Measurements from ENCODE around the gene METTL9. TPM values are rescaled to one million over a fixed set of nuclear protein-coding genes. Genes with fewer than 3 reads are reported as not detected.

Gene METTL9
- total and polyA plus RNA-seq, 2 of the 13 experiments (the other 11 are each of a cell fraction or from before 2014, with no cell fraction given) = 123 to 204 TPM

GRCh38 chr16:21654881-21655280, 55.5 kb downstream of the METTL9 start:
- no peak overlapping the region for H3K27ac ChIP-seq (ENCODE audit: extremely low read length, insufficient read depth, low read length)
- FAIRE-seq (no peak), ATAC-seq (no peak), DNase-seq (ENCODE audit: low spot score) (no peak)
- CTCF ChIA-PET (ENCODE audit: low intra/inter-chr PET ratio, low total read pairs) = no interaction called here
- no peaks in the 10 kb centered on the region for H3K27me3 ChIP-seq (ENCODE audit: control insufficient read depth in 1 of 2, insufficient read depth in 2 of 2, low read length in 2 of 2)
- no peak for TF ChIP-seq AHR (CRISPR knock-in tag; IDR thresholded peaks at IDR 0.05)
- TF ChIP-seq, protein P1, sequence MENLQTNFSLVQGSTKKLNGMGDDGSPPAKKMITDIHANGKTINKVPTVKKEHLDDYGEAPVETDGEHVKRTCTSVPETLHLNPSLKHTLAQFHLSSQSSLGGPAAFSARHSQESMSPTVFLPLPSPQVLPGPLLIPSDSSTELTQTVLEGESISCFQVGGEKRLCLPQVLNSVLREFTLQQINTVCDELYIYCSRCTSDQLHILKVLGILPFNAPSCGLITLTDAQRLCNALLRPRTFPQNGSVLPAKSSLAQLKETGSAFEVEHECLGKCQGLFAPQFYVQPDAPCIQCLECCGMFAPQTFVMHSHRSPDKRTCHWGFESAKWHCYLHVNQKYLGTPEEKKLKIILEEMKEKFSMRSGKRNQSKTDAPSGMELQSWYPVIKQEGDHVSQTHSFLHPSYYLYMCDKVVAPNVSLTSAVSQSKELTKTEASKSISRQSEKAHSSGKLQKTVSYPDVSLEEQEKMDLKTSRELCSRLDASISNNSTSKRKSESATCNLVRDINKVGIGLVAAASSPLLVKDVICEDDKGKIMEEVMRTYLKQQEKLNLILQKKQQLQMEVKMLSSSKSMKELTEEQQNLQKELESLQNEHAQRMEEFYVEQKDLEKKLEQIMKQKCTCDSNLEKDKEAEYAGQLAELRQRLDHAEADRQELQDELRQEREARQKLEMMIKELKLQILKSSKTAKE (CRISPR knock-in tag; IDR thresholded peaks at IDR 0.05; ENCODE audit: borderline replicate concordance) = no peak
- peaks cover 9 to 29% of the 10 kb centered on the region in 2 experiments for H3K36me3 ChIP-seq (replicated peaks in 1 of 2; ENCODE audit: control insufficient read depth in 1 of 2, insufficient read depth in 2 of 2, low read length in 2 of 2)
- no peak overlapping the region for H3K9ac ChIP-seq (ENCODE audit: insufficient read depth, low read depth, low read length)
- BruUV-seq (replicated peaks) = no TSS peak
- in situ Hi-C loops (cut with HindIII; ENCODE audit: extremely low pct_ligation_motif_present, low pct_unique_long_range_greater_than_20kb) (loop anchor here (5.0 kb wide), 1 partner anchor 52 kb away; no protein-coding TSS in a partner anchor), intact Hi-C loops (cut with micrococcal nuclease; ENCODE audit: unreplicated experiment) (no loop called here)
- no peak overlapping the region for H2AFZ ChIP-seq (ENCODE audit: low read length)
- H3K4me2 ChIP-seq (ENCODE audit: low read depth, low read length) = no peak overlapping the region
- no peaks in the 10 kb centered on the region for H3K79me2 ChIP-seq (ENCODE audit: insufficient read depth, low read length)
- POLR2A ChIA-PET = no interaction called here
- 51% methylated on average over 2 of the region's 2 CpGs for WGBS (ENCODE audit: low lambda C conversion rate)
- no peaks in the 10 kb centered on the region for H4K20me1 ChIP-seq (ENCODE audit: insufficient read depth, low read length)
- no peak overlapping the region for H3K4me3 ChIP-seq (replicated peaks in 1 of 3; ENCODE audit: insufficient read depth in 1 of 3, low read depth in 2 of 3, low read length in 3 of 3)
- H3K9me3 ChIP-seq (ENCODE audit: low read length) = no peaks in the 10 kb centered on the region
- H3K4me1 ChIP-seq (ENCODE audit: insufficient read depth, low read length) = no peaks in the 10 kb centered on the region

DNA sequence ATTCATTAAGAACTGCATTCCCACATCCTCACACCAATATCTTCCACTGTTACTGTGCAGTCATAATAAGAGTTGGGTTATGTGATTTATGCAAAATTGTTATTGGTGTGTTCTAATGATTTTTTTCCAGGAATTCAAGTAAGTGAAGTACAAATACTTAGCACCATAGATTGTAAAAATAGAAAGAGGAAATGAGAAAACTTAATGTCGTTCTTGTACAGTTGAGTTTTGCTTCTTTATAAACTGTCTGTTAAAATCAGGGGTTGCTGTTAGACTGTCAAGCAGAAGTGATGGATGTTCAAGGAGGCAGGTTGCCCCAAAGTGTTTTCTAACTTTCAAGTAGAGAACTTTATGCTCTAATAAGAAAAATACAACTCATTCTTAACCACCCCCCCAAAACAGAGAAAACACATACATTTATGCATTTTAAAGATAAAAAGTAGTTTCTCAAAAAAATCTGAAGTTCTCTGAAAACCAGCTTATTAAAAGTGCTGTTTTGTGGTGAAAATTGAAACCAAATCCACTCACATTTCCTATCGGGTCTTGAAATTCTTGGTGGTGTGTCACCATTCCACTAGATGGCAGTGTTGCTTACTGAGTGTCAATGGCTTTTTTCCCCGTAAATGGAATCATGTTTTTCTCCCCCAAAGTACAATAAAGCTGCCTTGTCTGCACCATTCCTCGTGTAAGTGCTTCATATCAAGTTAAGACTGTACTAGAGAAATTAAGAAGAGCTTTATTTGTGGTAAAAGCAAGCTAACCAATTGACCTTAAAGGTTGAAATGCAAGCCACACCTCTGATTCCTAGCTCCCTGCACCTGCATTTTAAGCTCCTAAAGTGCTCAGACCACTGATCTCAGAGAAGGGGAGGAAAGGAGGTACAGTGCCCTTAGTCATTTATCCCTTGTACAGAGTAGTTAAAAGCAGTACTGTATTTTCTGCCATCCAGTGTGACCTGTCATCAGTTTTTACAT, 57.7 kb downstream of the METTL9 start:
- WGBS (ENCODE audit: low lambda C conversion rate) = 26% methylated on average over 4 of the region's 4 CpGs
- ChIA-PET POLR2A (no interaction called here), CTCF (ENCODE audit: low intra/inter-chr PET ratio, low total read pairs) (interaction anchor here (1.4 to 3.6 kb wide), 3 partner anchors 51 to 145 kb away, joined by 6 to 54 read pairs (median 6); no protein-coding TSS in a partner anchor)
- TF ChIP-seq CEBPG (CRISPR knock-in tag; IDR thresholded peaks at IDR 0.05) = peak; percentile 29; the same call in 1 of the 2 replicates
- no peak for TF ChIP-seq NR1H2 (CRISPR knock-in tag; IDR thresholded peaks at IDR 0.05; ENCODE audit: borderline replicate concordance, low read depth)
- TF ChIP-seq KLF16 (CRISPR knock-in tag; IDR thresholded peaks at IDR 0.05) = 0 out of 4 replicates have a peak, but pooled peaks of 1 of the 2 experiments have one; percentile 18
- no peak for TF ChIP-seq SMAD1 (CRISPR knock-in tag; IDR thresholded peaks at IDR 0.05; ENCODE audit: borderline replicate concordance, low read depth)
- TF ChIP-seq ZSCAN25 (CRISPR knock-in tag; IDR thresholded peaks at IDR 0.05) = no peak
- TF ChIP-seq, protein P2, sequence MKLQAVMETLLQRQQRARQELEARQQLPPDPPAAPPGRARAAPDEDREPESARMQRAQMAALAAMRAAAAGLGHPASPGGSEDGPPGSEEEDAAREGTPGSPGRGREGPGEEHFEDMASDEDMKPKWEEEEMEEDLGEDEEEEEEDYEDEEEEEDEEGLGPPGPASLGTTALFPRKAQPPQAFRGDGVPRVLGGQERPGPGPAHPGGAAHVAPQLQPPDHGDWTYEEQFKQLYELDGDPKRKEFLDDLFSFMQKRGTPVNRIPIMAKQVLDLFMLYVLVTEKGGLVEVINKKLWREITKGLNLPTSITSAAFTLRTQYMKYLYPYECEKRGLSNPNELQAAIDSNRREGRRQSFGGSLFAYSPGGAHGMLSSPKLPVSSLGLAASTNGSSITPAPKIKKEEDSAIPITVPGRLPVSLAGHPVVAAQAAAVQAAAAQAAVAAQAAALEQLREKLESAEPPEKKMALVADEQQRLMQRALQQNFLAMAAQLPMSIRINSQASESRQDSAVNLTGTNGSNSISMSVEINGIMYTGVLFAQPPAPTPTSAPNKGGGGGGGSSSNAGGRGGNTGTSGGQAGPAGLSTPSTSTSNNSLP (IDR thresholded peaks at IDR 0.05; ENCODE audit: low read depth, low read length) = 0 out of 2 replicates have a peak, but pooled peaks have one; percentile 29
- TF ChIP-seq ZNF264 (CRISPR knock-in tag; IDR thresholded peaks at IDR 0.05) = 0 out of 2 replicates have a peak, but pooled peaks have one; percentile 24

More for the DNA sequence above, 57.7 kb downstream of the METTL9 start:
- no peaks in the 10 kb centered on the region for H4K20me1 ChIP-seq (ENCODE audit: insufficient read depth, low read length)
- in situ Hi-C loops (cut with HindIII; ENCODE audit: extremely low pct_ligation_motif_present, low pct_unique_long_range_greater_than_20kb) = loop anchor here (5.0 kb wide), 1 partner anchor 50 kb away; no protein-coding TSS in a partner anchor
- FAIRE-seq (peak; percentile 81), ATAC-seq (peak; percentile 49), DNase-seq (ENCODE audit: low spot score) (peak; percentile 75)
- no peaks in the 10 kb centered on the region for H3K79me2 ChIP-seq (ENCODE audit: insufficient read depth, low read length)
- H3K9me3 ChIP-seq (ENCODE audit: low read length) = no peaks in the 10 kb centered on the region
- BruUV-seq (replicated peaks) = no TSS peak
- no peak overlapping the region for H3K9ac ChIP-seq (ENCODE audit: insufficient read depth, low read depth, low read length)
- no peaks in the 10 kb centered on the region for H3K27me3 ChIP-seq (ENCODE audit: control insufficient read depth in 1 of 2, insufficient read depth in 2 of 2, low read length in 2 of 2)
- no peak overlapping the region for H3K4me2 ChIP-seq (ENCODE audit: low read depth, low read length)
- H3K27ac ChIP-seq (ENCODE audit: extremely low read length, insufficient read depth, low read length) = no peak overlapping the region
- H2AFZ ChIP-seq (ENCODE audit: low read length) = no peak overlapping the region
- H3K4me1 ChIP-seq (ENCODE audit: insufficient read depth, low read length) = no peaks in the 10 kb centered on the region
- intact Hi-C loops (cut with micrococcal nuclease; ENCODE audit: unreplicated experiment) = loop anchor here (1.0 kb wide), 1 partner anchor 51 kb away; no protein-coding TSS in a partner anchor
- H3K36me3 ChIP-seq (replicated peaks in 1 of 2; ENCODE audit: control insufficient read depth in 1 of 2, insufficient read depth in 2 of 2, low read length in 2 of 2) = peaks cover 9 to 29% of the 10 kb centered on the region in 2 experiments
- H3K4me3 ChIP-seq (replicated peaks in 1 of 3; ENCODE audit: insufficient read depth in 1 of 3, low read depth in 2 of 3, low read length in 3 of 3) = no peak overlapping the region

Measured in HepG2 (cell line).